ENCODE measurements around the gene KCNMA1.

DNA sequence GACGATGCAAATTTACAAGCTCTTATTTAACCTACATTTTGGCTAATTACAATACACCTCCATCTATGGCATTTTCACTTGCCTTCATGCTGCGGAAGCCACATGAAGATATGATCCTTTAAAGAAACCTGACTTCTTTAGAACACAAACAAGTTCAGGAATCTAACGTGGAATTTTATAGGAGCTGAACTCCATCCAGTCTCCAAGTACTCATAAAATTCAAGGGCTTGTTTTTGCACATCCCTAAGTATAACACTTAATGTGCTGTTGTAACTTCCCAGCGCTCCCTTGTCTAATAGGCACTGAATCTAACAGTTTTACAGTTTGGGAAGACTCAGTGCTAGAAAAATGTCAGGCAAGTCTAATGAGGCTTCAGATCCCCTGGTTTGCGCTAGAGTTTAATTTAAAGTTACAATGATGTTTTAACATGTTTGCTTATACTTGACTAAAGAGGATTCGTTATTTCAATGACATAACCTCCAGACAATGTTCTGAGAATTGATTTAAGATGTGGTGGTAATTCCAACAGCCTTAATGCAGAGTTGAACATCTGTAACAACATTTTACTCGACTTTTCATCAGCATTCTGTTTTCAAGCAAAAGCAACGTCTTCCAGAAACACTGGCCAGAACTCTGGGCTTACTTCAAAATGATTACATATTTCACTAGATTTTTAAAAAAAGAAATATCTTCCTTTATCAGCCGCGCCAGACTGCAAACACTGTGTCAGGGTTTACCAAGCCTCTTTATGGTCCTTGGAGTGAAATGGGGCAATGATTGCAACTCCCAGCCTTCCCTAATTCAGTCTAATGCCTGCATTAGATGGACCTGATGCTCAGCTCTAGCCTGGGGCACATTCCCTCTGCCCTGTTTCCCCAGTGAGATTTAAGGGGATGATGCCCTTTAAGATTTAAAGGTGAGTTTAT is 664.3 kb downstream of the KCNMA1 start:
- TF ChIP-seq CTCF (IDR thresholded peaks at IDR 0.05 in 8 of 11, conservative IDR thresholded peaks at IDR 0.05 in 3 of 11) (no peak), POLR2AphosphoS5 (IDR thresholded peaks at IDR 0.05) (no peak)
